ENCODE results near the gene DRAP1. TPM values are rescaled to one million over a fixed set of nuclear protein-coding genes. Genes with fewer than 3 reads are reported as not detected.

The DRAP1 gene
- total RNA-seq, 4 donors from 2014 or later = 34.4 to 85.0 (median 54.4) TPM

DNA sequence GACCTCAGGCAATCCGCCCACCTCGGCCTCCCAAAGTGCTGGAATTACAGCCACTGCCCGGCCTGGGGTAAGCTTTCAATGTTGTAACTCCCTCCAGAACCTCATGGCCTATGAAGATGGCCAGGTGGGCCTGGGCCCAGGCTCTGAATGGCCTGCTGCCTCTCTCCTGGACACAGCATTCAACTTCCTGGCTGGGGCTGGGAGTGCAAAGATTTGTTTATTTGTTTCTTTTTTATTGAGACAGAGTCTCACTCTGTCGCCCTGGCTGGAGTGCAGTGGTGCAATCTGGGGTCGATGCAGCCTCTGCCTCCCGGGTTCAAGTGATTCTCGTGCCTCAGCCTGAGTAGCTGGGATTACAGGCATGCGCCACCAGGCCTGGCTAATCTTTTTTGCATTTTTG is 25.5 kb downstream of the DRAP1 start:
- no peak for TF ChIP-seq CTCF (IDR thresholded peaks at IDR 0.05; ENCODE audit: low read depth)

GRCh38 chr11:65945430-65945911 is 26.2 kb downstream of the DRAP1 start, which contains the start of gene TSGA10IP:
TSGA10IP (plus strand) TSS chr11:65945480; CDS start chr11:65945676, 196 bp downstream.
- no peak for TF ChIP-seq CTCF (IDR thresholded peaks at IDR 0.05; ENCODE audit: low read depth)

DNA sequence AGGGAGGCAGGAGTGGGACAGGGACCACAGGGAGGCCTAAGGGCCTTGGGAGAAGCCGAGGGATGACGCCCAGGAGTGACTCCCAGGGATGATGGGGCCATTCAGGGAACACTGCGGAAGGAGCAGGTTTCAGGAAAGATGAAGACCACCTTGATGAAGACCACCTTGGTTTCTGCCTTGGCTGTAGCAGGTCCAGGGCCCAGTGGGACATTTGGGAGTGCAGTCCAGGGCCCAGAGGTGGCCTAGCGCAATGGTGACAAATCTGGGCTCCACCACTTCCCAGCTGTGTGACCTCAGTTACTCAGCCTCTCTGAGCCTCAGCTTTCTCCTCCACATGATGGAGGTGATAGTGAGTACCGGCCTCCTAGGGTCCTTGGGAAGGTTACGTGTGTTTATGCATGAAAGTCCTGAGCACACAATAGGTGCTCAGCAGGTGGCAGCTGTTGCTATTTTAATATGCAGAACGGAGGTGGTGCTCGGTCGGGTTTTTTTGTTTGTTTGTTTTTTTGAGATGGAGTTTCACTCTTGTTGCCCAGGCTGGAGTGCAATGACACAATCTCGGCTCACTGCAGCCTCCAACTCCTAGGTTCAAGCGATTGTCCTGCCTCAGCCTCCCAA is 26.8 kb downstream of the DRAP1 start:
- no peak for TF ChIP-seq CTCF (IDR thresholded peaks at IDR 0.05; ENCODE audit: low read depth)

DNA sequence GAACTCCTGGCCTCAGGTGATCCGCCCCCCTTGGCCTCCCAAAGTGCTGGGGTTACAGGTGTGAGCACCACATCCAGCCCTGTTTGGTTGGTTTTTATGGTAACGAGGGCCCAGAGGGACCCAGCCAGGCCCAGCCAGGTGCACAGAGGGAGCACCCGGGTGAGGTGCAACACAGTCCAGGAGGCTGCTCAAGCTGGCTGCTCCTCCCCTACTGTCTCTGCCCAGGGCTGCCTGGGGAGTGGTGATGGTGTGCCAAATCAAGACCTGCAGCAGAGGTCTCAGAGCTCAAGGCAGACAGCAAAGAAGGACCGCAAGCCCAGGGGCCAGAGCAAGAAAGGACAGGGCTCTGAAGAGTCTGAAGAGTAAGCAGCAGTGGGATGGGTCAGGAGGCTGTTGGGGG is 27.4 kb downstream of the DRAP1 start:
- TF ChIP-seq CTCF (IDR thresholded peaks at IDR 0.05; ENCODE audit: low read depth) = no peak

DNA sequence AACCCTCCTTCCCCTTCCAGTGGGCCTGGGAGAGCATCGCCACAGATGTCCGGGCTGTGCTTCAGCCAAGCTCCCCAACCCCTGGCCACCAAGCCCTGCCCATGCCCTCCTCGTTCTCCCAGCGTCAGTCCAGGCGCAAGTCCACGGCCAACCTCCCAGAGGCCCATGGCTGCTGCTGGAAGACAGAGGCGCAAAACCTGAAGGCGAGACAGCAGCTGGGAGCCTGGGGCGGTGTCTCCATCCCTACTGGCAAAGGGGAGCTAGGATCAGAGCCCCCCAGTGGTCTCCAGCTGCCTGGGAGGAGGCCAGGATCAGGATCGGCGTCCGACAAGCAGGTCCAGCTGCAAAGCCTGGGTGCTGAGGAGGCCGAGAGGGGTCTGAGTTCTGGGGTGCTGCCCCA is 27.9 kb downstream of the DRAP1 start:
- no peak for TF ChIP-seq CTCF (IDR thresholded peaks at IDR 0.05; ENCODE audit: low read depth)

GRCh38 chr11:65947603-65948125 is 28.4 kb downstream of the DRAP1 start:
- TF ChIP-seq CTCF (IDR thresholded peaks at IDR 0.05; ENCODE audit: low read depth) = no peak

GRCh38 chr11:65952052-65952521 is 32.9 kb downstream of the DRAP1 start:
- TF ChIP-seq CTCF (IDR thresholded peaks at IDR 0.05; ENCODE audit: low read depth) = no peak

Data from subcutaneous adipose tissue (tissue), 4 donors.